ENCODE measurements around the gene LIX1L.

LIX1L gene

GRCh38 chr1:145963265-145964019, 5.6 kb upstream of the LIX1L start:
- DNase-seq (ENCODE audit: low read depth in 2 of 2), result no peak

GRCh38 chr1:145962157-145963102, 4.6 kb upstream of the LIX1L start:
- no peak for DNase-seq (ENCODE audit: low read depth in 2 of 2)

GRCh38 chr1:145961425-145962156, 3.8 kb upstream of the LIX1L start:
- DNase-seq (ENCODE audit: low read depth in 2 of 2), result peak; percentile 47 to 59

DNA sequence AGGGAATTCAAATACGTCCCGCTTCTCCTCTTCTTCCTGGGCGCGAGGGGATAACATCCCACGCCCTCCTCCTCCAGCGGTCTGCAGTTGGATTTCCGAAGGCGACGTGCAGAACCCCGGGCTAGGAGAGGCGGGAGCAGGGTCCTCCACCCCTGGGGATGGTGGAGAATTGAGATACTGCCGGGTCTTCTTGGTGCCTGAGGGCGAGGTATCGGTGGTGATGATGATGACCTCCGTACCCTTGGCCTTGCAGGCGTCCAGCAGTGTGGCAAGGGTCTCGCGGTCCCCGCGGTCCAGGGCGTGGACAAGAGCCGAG, 3.2 kb upstream of the LIX1L start:
- no peak for DNase-seq (ENCODE audit: low read depth in 2 of 2)

- no peak for DNase-seq (ENCODE audit: low read depth in 2 of 2)
Measured at GRCh38 chr1:145960468-145961108, 2.8 kb upstream of the LIX1L start.

DNA sequence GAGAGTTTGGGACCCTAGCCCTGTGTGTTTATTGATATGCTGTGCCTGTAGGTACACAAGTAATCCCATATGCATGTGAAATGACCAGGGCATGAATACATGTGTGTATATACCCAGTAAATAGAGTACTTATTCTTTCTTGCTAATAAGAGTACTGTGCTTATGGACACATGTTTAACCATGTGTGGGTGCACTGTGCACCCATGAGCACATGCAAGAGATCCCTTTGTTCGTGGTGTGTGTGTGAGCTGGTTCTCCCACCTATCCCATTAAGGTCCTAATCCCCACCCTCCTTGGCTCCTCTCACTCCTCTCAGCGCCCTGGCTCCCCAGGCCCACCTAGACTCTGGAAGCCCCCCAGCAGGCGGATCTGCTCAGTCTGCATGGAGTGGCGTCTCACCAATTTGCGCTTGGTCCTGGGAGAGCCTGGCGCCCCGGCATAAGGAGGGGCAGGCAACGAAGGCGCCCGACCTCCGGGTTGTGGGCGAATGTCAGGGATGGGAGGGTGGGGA, 2.2 kb upstream of the LIX1L start:
- no peak for DNase-seq (ENCODE audit: low read depth in 2 of 2)

GRCh38 chr1:145959333-145959732, 1.5 kb upstream of the LIX1L start:
- DNase-seq (ENCODE audit: low read depth in 2 of 2), result no peak

DNA sequence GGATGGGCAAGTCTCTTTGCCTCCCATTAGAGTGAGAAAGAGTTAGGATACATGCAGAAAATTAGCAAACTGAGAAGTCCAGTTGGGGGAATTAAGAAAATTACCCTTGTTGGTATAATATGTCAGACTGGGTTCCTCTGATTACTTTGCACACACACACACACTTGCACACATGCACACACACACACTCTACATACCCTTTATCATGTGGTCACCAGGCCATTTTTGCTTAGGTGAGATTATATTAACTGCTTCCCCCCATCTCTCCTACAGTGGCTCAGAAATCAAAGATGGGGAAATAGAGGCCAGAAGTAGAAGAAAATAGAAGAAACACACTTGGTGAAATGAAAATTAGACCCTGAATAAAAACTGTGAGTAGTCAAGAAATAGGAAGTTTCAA, 917 bp upstream of the LIX1L start:
- no peak for DNase-seq (ENCODE audit: low read depth in 2 of 2)

DNA sequence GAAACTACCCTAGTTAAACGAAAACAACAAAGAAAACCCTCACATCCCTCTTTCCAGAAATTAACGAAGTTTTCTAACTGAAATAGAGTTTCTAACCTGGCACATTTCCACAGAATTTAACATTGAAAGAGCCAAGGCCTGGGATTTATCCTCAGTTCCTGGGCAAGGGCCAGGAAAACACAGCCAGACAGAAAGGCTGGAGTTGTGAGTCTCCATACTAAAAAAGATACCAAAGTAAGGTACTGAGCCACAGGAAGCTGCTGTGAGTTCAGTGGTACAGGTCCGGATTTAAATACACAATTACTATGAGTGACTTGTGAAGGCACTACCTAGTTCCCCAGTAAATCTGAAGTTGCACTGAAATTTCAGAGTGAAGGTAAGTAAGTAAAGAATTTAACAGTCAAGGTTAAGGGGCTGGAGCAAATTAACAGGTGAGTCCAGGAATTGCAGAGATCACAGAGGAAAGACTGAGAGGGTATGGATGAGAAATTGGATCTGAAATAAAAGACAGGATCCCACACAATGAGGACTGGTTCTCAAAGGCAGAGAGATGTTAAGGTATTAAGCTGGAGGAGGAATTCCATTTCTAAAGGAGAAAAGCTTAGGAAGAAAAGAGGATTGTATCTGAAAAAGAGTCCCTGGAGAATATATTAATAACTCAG, 905 bp downstream of the LIX1L start:
- DNase-seq (ENCODE audit: low read depth in 2 of 2), result no peak

DNA sequence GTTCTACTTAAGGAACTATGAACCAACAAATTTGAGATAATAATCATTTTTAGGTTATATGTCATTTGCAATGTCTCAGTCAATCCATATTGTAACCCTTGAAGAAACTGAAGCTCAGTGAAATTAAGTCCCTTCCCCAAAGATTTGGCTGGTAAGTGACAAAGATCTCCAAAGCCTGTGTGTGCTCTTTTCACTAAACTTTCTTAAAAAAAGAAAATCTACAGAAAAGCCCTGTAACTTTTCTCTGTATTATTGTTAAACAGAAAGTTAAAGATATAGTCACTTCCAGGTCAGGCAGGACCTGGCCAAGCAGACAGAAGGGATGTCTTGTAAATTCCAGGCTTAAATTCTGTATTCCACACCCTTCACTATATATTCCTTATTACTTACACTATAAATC, 1.5 kb downstream of the LIX1L start:
- DNase-seq (ENCODE audit: low read depth in 2 of 2), result no peak

DNA sequence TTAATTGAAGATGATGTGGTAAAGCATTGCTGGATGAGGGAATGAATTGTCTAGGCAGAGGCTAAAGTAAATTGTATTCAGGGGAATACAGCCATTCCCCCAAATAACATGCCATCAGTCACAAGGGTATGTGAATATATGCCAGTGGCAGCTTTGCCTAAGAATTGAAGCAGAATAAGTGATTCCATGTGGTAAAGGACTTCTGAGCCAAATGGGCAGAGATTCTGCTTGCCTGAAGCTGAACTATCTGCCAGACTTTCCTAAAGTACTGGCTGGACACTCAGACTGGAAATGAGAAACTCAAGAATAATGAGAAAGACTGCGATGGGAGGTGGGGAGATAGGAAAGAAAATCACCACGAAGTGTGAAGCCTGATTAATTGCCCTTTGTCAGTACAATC, 2.4 kb downstream of the LIX1L start:
- no peak for DNase-seq (ENCODE audit: low read depth in 2 of 2)

GRCh38 chr1:145953861-145954260, 4.0 kb downstream of the LIX1L start:
- DNase-seq (ENCODE audit: low read depth in 2 of 2), result no peak

DNA sequence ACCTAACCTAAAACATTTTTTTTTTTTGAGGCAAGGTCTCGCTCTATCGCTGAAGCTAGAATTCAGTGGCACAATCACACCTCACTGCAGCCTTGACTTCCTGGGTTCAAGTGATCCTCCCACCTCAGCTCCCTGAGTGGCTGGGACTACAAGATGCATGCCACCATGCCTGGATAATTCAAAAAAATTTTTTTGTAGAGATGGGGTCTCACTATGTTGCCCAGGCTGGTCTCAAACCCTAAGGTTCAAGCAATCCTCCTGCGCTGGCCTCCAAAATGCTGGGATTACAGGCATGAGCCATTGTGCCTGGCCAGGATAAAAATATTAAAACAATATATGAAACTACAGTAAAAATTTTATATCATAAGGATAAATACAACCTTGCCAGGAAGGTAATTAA, 4.9 kb downstream of the LIX1L start:
- DNase-seq (ENCODE audit: low read depth in 2 of 2), result no peak

- DNase-seq (ENCODE audit: low read depth in 2 of 2), result no peak
Measured at GRCh38 chr1:145951526-145951925, 6.3 kb downstream of the LIX1L start.

DNA sequence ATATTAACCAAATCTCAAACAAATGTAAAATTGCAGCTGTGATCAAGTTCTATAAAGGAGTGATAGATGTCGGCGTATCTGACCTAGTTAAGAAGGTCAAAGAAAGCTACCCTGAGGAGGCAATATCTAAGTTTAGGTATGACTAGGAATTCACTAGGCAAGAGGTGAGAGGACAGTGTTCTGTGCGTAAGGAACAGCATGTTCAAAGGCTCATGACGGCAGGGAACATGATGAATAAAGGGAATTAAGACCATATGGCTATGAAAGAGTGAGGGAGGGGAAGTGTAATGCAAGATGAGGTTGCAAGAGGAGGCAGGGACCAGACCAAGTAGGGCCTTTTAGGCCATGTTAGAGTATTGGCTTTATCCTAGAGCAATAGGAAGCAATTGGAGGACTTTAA, 8.6 kb downstream of the LIX1L start:
- DNase-seq (ENCODE audit: low read depth in 2 of 2), result no peak

- no peak for DNase-seq (ENCODE audit: low read depth in 2 of 2)
Measured at GRCh38 chr1:145947551-145947950, 10.3 kb downstream of the LIX1L start.

- DNase-seq (ENCODE audit: low read depth in 2 of 2), result no peak
Measured at GRCh38 chr1:145946477-145946986, 11.3 kb downstream of the LIX1L start.

DNA sequence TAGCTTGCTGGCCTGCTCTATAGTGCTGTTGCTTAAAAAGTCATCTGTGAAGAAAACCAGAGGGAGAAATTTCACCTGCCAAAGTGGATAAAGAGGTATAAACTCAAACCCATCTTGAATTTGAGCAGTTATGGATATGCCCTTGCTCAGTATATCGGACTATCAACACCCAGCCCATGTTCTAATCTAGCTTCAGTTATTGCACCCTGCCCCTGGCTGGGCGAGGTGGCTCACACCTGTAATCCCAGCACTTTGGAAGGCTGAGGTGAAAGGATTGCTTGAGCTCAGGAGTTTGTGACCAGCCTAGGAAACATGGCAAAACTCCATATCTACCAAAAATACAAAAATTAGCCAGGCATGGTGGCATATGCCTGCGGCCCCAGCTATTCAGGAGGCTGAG, 13.3 kb downstream of the LIX1L start:
- DNase-seq (ENCODE audit: low read depth in 2 of 2), result no peak

- no peak for DNase-seq (ENCODE audit: low read depth in 2 of 2)
Measured at GRCh38 chr1:145942871-145943270, 14.9 kb downstream of the LIX1L start.

DNA sequence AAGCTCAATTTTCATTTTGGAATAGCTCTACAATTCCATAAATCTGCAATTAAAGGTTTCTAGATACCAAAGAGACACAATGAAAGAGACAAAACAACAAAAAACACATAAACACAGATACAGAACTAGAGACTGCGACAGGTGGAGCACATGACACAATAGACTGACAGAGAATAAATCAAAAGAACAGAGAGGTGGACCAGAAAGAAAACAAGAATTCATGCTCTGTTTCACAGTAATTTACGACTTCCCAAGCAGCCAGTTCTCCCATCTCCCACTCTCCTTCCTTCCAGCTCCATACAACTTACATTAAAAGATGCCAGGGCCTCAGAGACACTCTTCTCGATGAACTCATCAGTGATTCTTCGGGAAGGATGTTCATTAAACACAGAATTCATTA, 15.4 kb downstream of the LIX1L start:
- no peak for DNase-seq (ENCODE audit: low read depth in 2 of 2)

- no peak for DNase-seq (ENCODE audit: low read depth in 2 of 2)
Measured at GRCh38 chr1:145937436-145937835, 20.4 kb downstream of the LIX1L start.

Data from stimulated activated CD4-positive, alpha-beta T cell treated with anti-CD3 and anti-CD28 coated beads, Interleukin-12 subunit alpha, Interleukin-12 subunit beta, amount 100 ng/mL, for 24 hours (primary cell).